GM06990 (cell line): Measurements from ENCODE around the gene LILRA1.

ENCODE experiments used
- DNase-seq: peaks from one replicate; pipeline ENCODE4 v3.0.0-alpha.2; 2011; ENCODE audit not compliant: insufficient read length; ENCODE audit errors: extremely low read depth
- H3K27me3 ChIP-seq: replicated peaks from 2 replicates; pipeline ENCODE4 v1.6.0; 2011; ENCODE audit warnings: low read length; ENCODE audit not compliant: control insufficient read depth, insufficient read depth
- H3K36me3 ChIP-seq: 2 replicates; pipeline ENCODE4 v1.5.1; 2011; ENCODE audit warnings: low read length; ENCODE audit not compliant: control insufficient read depth, insufficient read depth
- H3K4me3 ChIP-seq: replicated peaks from 2 replicates; pipeline ENCODE4 v1.5.1; 2011; ENCODE audit warnings: low read depth, mild to moderate bottlenecking, control low read depth, low read length
- CTCF ChIP-seq: IDR thresholded peaks from 2 replicates; pipeline ENCODE4 v1.5.1; 2011; ENCODE audit warnings: low read length, control low read depth, mild to moderate bottlenecking, inconsistent platforms; ENCODE audit not compliant: insufficient read depth, poor library complexity, severe bottlenecking

The LILRA1 gene

GRCh38 chr19:54644056-54644455 is 50.6 kb downstream of the LILRA1 start:
- no peak for TF ChIP-seq CTCF
- no peaks in the 10 kb centered on the region for H3K27me3 ChIP-seq
- H3K4me3 ChIP-seq = no peak overlapping the region
- no peak for DNase-seq
- H3K36me3 ChIP-seq = no peaks in the 10 kb centered on the region

- Histone ChIP-seq H3K36me3 (no peaks in the 10 kb centered on the region), H3K4me3 (no peak overlapping the region), H3K27me3 (no peaks in the 10 kb centered on the region)
- no peak for TF ChIP-seq CTCF
- no peak for DNase-seq
These were observed 53.0 kb downstream of the LILRA1 start for GRCh38 chr19:54646331-54646841.

GRCh38 chr19:54648129-54648528 is 54.7 kb downstream of the LILRA1 start:
- peak; percentile 41 for TF ChIP-seq CTCF
- Histone ChIP-seq H3K4me3 (no peak overlapping the region), H3K27me3 (no peaks in the 10 kb centered on the region), H3K36me3 (no peaks in the 10 kb centered on the region)
- DNase-seq = no peak

GRCh38 chr19:54650108-54650655 is 56.8 kb downstream of the LILRA1 start:
- TF ChIP-seq CTCF = no peak
- H3K27me3 ChIP-seq = no peaks in the 10 kb centered on the region
- DNase-seq = no peak

More at GRCh38 chr19:54650108-54650655, 56.8 kb downstream of the LILRA1 start:
- no peaks in the 10 kb centered on the region for H3K36me3 ChIP-seq
- H3K4me3 ChIP-seq = no peak overlapping the region
